ENCODE measurements around the gene FLT1. TPM values are rescaled to one million over a fixed set of nuclear protein-coding genes. Genes with fewer than 3 reads are reported as not detected.

Gene FLT1
- total RNA-seq, 3 donors from 2014 or later = 14.7 to 29.0 (median 18.8) TPM

DNA sequence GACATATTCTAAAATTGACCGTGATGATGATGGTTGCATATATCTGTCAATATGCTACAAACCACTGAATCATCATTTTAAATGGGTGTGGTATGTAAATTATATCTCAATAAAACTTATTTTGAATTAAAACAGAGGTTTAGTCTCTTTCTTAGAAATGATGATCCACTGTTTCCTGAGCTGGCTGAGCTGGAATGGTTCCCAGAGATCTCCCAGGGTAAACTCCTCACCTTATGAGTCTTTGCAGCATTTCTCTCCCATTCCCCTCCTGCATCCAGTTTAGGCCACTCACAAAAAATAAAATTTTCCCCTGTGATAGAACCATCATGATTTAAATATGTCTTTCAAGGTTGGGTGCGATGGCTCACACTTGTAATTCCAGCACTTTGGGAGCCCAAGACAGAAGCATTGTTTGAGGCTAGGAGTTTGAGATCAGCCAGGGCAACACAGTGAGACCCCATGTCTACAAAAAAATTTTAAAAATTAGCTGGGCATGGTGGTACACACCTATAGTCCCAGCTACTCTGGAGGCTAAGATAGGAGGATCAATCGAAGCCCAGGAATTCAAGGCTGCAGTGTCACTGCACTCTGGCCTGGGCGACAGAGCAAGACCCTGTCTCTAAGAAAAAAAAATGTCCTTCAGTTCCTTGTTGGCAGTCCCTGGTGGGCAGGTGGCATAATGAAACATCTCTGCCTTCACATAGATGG is 46.1 kb downstream of the FLT1 start:
- ATAC-seq = no peak
- no peaks in the 10 kb centered on the region for H3K4me1 Mint-ChIP-seq (ENCODE audit: low read depth)
- no peaks in the 10 kb centered on the region for H3K36me3 Mint-ChIP-seq (ENCODE audit: insufficient read depth)
- peaks cover 7% of the 10 kb centered on the region for H3K9me3 Mint-ChIP-seq
- no peak overlapping the region for H3K4me3 Mint-ChIP-seq
- H3K27me3 Mint-ChIP-seq (ENCODE audit: low read depth) = peaks cover 3% of the 10 kb centered on the region
- no peak for DNase-seq

DNA sequence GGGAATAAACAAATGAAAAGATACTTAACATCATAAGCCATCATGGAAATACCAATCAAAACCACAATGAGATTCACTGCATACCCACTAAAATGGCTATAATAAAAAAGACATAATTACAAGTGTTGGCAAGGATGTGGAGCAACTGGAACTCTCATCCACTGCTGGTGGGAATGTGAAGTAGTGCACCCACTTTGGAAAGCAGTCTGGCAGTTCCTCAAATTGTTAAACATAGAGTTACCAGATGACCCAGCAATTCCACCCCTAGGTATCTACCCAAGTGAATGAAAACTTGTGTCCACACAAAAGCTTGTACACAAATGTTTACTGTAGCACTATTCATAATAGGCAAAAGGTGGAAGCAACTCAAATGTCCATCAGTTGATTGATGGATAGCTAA is 46.9 kb downstream of the FLT1 start:
- ATAC-seq (no peak), DNase-seq (no peak)
- Mint-ChIP-seq H3K27me3 (ENCODE audit: low read depth) (peaks cover 6% of the 10 kb centered on the region), H3K4me3 (no peak overlapping the region), H3K9me3 (peaks cover 7% of the 10 kb centered on the region), H3K4me1 (ENCODE audit: low read depth) (no peaks in the 10 kb centered on the region), H3K36me3 (ENCODE audit: insufficient read depth) (no peaks in the 10 kb centered on the region)

DNA sequence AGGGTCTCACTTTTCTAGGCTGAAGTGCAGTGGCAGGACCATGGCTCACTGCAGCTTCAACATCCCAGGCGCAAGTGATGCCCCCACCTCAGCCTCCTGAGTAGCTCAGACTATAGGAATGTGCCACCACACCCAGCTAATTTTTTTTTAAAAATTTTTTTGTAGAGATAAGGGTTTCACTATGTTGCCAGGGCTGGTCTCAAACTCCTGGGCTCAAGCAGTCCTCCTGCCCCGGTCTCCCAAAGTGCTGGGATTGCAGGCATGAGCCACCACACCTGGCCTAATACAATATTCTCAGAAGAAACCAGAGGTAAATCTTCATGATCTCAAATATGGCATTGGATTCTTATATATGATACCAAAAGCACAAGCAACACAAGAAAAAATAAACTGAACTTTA is 47.7 kb downstream of the FLT1 start:
- ATAC-seq (no peak), DNase-seq (no peak)
- H3K9me3 Mint-ChIP-seq = peaks cover 7% of the 10 kb centered on the region
- no peak overlapping the region for H3K4me3 Mint-ChIP-seq
- peaks cover 9% of the 10 kb centered on the region for H3K27me3 Mint-ChIP-seq (ENCODE audit: low read depth)
- H3K36me3 Mint-ChIP-seq (ENCODE audit: insufficient read depth) = no peaks in the 10 kb centered on the region
- no peaks in the 10 kb centered on the region for H3K4me1 Mint-ChIP-seq (ENCODE audit: low read depth)

DNA sequence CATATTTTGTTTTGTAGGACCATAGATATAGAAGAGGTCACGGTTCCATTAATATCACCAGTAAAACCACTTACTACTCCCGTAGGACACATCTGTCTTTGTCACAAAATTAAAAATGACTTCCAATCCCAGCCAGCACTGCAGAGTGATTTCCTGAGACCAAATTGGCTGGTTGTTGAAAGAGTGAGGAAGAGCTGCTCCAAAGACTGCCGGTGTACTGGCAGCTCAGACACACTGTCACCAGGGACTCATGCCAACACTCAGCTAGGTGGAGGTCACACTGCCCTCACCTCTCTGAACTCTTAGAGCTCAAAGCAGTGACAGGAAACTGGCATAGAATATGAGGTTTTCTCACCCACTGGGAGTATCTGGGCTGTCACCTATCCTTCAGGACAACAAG is 52.1 kb downstream of the FLT1 start:
- H3K4me3 Mint-ChIP-seq = no peak overlapping the region

DNA sequence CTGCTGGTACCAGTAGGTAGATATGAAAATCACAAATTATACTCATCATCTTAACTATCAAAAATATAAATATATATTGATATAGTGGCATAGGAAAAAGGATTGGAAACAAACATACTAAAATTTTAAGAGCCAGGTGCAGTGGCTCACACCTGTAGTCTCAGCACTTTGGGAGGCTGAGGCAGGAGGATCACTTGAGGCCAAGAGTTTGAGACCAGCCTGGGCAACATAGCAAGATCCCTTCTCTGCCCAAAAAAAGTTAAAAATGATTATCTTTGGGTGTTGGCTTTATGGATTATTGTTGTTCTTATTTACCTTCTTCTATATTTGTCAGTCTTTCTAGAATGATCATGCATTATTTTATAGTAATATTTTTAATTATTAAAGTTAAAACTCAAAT is 53.4 kb downstream of the FLT1 start:
- no peaks in the 10 kb centered on the region for H3K4me1 Mint-ChIP-seq (ENCODE audit: low read depth)
- no peak overlapping the region for H3K4me3 Mint-ChIP-seq
- ATAC-seq = no peak
- peaks cover 15% of the 10 kb centered on the region for H3K27me3 Mint-ChIP-seq (ENCODE audit: low read depth)
- H3K36me3 Mint-ChIP-seq (ENCODE audit: insufficient read depth) = no peaks in the 10 kb centered on the region
- no peaks in the 10 kb centered on the region for H3K9me3 Mint-ChIP-seq
- DNase-seq = no peak

More for the DNA sequence above, 52.1 kb downstream of the FLT1 start:
- Mint-ChIP-seq H3K4me1 (ENCODE audit: low read depth) (no peaks in the 10 kb centered on the region), H3K27me3 (ENCODE audit: low read depth) (peaks cover 15% of the 10 kb centered on the region), H3K9me3 (peaks cover 2% of the 10 kb centered on the region), H3K36me3 (ENCODE audit: insufficient read depth) (no peaks in the 10 kb centered on the region)
- ATAC-seq = no peak
- no peak for DNase-seq

- Mint-ChIP-seq H3K4me3 (no peak overlapping the region), H3K36me3 (ENCODE audit: insufficient read depth) (no peaks in the 10 kb centered on the region), H3K4me1 (ENCODE audit: low read depth) (no peaks in the 10 kb centered on the region), H3K9me3 (no peaks in the 10 kb centered on the region), H3K27me3 (ENCODE audit: low read depth) (peaks cover 15% of the 10 kb centered on the region)
- no peak for ATAC-seq
- no peak for DNase-seq
Measured at GRCh38 chr13:28440774-28441504, 54.0 kb downstream of the FLT1 start.

- ATAC-seq = no peak
Measured at GRCh38 chr13:28438598-28439334, 56.2 kb downstream of the FLT1 start.

GRCh38 chr13:28438067-28438466 is 56.9 kb downstream of the FLT1 start:
- ATAC-seq (no peak), DNase-seq (no peak)
- H3K36me3 Mint-ChIP-seq (ENCODE audit: insufficient read depth) = no peaks in the 10 kb centered on the region
- no peak overlapping the region for H3K4me3 Mint-ChIP-seq
- H3K9me3 Mint-ChIP-seq = no peaks in the 10 kb centered on the region
- H3K27me3 Mint-ChIP-seq (ENCODE audit: low read depth) = peaks cover 9% of the 10 kb centered on the region
- H3K4me1 Mint-ChIP-seq (ENCODE audit: low read depth) = no peaks in the 10 kb centered on the region

More at GRCh38 chr13:28438598-28439334, 56.2 kb downstream of the FLT1 start:
- Mint-ChIP-seq H3K27me3 (ENCODE audit: low read depth) (peaks cover 14% of the 10 kb centered on the region), H3K4me1 (ENCODE audit: low read depth) (no peaks in the 10 kb centered on the region), H3K36me3 (ENCODE audit: insufficient read depth) (no peaks in the 10 kb centered on the region), H3K9me3 (no peaks in the 10 kb centered on the region), H3K4me3 (no peak overlapping the region)
- no peak for DNase-seq

- Mint-ChIP-seq H3K27me3 (ENCODE audit: low read depth) (peaks cover 4% of the 10 kb centered on the region), H3K36me3 (ENCODE audit: insufficient read depth) (no peaks in the 10 kb centered on the region), H3K9me3 (no peaks in the 10 kb centered on the region), H3K4me1 (ENCODE audit: low read depth) (no peaks in the 10 kb centered on the region), H3K4me3 (no peak overlapping the region)
- ATAC-seq (no peak), DNase-seq (no peak)
Measured at GRCh38 chr13:28435917-28436316, 59.0 kb downstream of the FLT1 start.

GRCh38 chr13:28434926-28435325 is 60.0 kb downstream of the FLT1 start:
- Mint-ChIP-seq H3K4me1 (ENCODE audit: low read depth) (no peaks in the 10 kb centered on the region), H3K9me3 (no peaks in the 10 kb centered on the region), H3K36me3 (ENCODE audit: insufficient read depth) (no peaks in the 10 kb centered on the region), H3K4me3 (no peak overlapping the region), H3K27me3 (ENCODE audit: low read depth) (peaks cover 3% of the 10 kb centered on the region)
- ATAC-seq (no peak), DNase-seq (no peak)

- H3K9me3 Mint-ChIP-seq = no peaks in the 10 kb centered on the region
- ATAC-seq = no peak
Measured at GRCh38 chr13:28432816-28433560, 61.9 kb downstream of the FLT1 start.

GRCh38 chr13:28429685-28430290 is 65.1 kb downstream of the FLT1 start:
- no peak for ATAC-seq
- Mint-ChIP-seq H3K36me3 (ENCODE audit: insufficient read depth) (peaks cover 5% of the 10 kb centered on the region), H3K9me3 (no peaks in the 10 kb centered on the region), H3K4me3 (peak overlapping the region; percentile 5), H3K27me3 (ENCODE audit: low read depth) (peaks cover 6% of the 10 kb centered on the region), H3K4me1 (ENCODE audit: low read depth) (no peaks in the 10 kb centered on the region)
- no peak for DNase-seq

More at GRCh38 chr13:28432816-28433560, 61.9 kb downstream of the FLT1 start:
- H3K4me1 Mint-ChIP-seq (ENCODE audit: low read depth) = no peaks in the 10 kb centered on the region
- H3K4me3 Mint-ChIP-seq = no peak overlapping the region
- H3K27me3 Mint-ChIP-seq (ENCODE audit: low read depth) = no peaks in the 10 kb centered on the region
- DNase-seq = no peak
- H3K36me3 Mint-ChIP-seq (ENCODE audit: insufficient read depth) = no peaks in the 10 kb centered on the region

DNA sequence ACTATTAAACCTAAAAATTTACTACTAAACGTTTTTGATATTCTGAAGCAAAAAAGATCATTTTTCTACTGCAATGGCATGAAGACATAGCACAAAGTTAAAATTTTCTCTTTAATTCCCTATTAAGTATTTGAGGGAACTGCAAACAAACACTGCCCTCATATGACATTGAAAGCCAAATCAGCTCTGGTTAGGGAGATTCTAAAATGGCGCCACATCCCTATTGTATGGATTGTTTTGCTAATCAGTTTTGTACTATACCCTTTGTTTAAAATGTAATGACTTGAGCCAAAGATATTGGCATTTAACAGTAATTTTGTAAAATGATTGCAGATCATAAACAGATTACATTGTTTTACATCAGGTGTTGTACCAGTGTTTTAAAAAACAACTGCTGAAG is 65.8 kb downstream of the FLT1 start:
- Mint-ChIP-seq H3K27me3 (ENCODE audit: low read depth) (peaks cover 6% of the 10 kb centered on the region), H3K9me3 (no peaks in the 10 kb centered on the region), H3K36me3 (ENCODE audit: insufficient read depth) (peaks cover 5% of the 10 kb centered on the region), H3K4me3 (no peak overlapping the region), H3K4me1 (ENCODE audit: low read depth) (no peaks in the 10 kb centered on the region)
- no peak for DNase-seq
- ATAC-seq = no peak

GRCh38 chr13:28426381-28426780 is 68.5 kb downstream of the FLT1 start:
- no peak for ATAC-seq
- Mint-ChIP-seq H3K27me3 (ENCODE audit: low read depth) (peaks cover 6% of the 10 kb centered on the region), H3K9me3 (no peaks in the 10 kb centered on the region), H3K36me3 (ENCODE audit: insufficient read depth) (peaks cover 5% of the 10 kb centered on the region), H3K4me3 (no peak overlapping the region), H3K4me1 (ENCODE audit: low read depth) (peaks cover 12% of the 10 kb centered on the region)
- DNase-seq = no peak
